GM18517 (cell line): ENCODE results near the gene FADS3.

Experiments
- ATAC-seq: cut with Tn5 transposase; IDR thresholded peaks from one replicate; pipeline ENCODE4 v1.9.1; 2021; ENCODE audit warnings: mild to moderate bottlenecking, moderate library complexity; ENCODE audit not compliant: unreplicated experiment

Gene FADS3

DNA sequence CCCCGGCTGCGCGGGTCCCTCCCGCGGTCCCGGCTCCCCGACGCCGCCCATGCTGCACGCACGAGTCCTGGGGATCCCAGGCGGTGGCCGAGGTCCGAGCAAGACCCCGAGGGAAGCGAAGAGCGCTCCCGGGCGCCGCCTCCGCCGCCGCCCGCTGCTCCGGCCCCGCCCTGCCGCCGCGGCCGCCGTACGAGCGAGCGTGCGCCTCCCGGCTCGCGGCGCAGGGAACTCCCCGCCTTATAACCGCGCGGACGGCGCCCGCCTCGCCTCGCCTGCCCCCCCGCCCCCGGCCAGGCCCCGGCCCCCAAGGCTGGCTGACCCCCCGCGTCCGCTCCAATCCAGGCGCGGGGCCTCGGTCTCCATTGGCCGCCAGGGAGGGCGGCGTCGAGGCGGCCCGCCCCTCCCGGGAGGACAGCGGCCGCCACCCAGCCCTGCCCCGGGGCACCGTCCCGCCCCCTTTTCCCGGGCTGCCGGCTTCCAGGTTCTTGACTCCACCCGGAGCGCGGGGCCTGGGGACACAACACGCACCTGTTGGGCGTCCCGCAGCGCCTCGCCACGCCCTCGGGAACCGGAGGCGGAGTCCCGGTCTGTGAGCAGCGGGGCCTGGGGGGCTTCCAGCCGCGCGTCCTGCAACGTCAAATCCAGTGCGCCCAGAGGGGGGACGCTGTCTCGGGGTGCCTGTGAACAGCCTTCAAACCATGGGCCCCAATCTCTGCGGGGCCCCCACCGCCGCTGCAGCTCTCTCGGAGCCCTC lies at the start of gene FADS3:
FADS3 (minus strand) TSS at position 215 of the 754 bp plus-strand sequence; CDS start at position 51, 164 bp downstream.
- ATAC-seq = no peak

GRCh38 chr11:61940466-61940865 lies 49.1 kb upstream of the FADS3 start:
- ATAC-seq = no peak

GRCh38 chr11:61935861-61936260 lies 44.5 kb upstream of the FADS3 start:
- no peak for ATAC-seq

- ATAC-seq = no peak
Observed at GRCh38 chr11:61930933-61931332, 39.6 kb upstream of the FADS3 start.

GRCh38 chr11:61928606-61929005 lies 37.3 kb upstream of the FADS3 start:
- no peak for ATAC-seq

- ATAC-seq = no peak
Observed at GRCh38 chr11:61927501-61927900, 36.2 kb upstream of the FADS3 start.

- no peak for ATAC-seq
Observed at GRCh38 chr11:61926235-61926634, 34.9 kb upstream of the FADS3 start.

- ATAC-seq = no peak
Observed at GRCh38 chr11:61925736-61926135, 34.4 kb upstream of the FADS3 start.

DNA sequence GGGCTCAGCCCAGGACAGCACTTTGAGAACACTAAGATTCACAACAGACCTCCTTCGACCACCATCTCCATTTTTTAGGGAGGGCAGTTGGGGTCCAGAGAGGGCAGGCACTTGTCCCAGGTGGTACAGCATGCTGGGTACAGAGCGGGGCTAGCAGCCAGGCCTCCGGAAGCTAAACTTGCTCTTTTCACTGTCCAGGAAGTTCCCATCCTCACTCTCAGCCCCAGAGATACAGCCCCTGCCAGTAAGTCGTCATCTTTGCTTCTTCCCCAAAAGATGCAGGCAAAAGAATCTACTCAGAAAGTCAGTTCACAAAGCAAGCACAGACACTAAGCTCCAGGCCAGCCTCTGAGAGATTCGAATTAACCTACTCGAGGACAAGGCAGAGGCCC lies 32.7 kb upstream of the FADS3 start:
- no peak for ATAC-seq

DNA sequence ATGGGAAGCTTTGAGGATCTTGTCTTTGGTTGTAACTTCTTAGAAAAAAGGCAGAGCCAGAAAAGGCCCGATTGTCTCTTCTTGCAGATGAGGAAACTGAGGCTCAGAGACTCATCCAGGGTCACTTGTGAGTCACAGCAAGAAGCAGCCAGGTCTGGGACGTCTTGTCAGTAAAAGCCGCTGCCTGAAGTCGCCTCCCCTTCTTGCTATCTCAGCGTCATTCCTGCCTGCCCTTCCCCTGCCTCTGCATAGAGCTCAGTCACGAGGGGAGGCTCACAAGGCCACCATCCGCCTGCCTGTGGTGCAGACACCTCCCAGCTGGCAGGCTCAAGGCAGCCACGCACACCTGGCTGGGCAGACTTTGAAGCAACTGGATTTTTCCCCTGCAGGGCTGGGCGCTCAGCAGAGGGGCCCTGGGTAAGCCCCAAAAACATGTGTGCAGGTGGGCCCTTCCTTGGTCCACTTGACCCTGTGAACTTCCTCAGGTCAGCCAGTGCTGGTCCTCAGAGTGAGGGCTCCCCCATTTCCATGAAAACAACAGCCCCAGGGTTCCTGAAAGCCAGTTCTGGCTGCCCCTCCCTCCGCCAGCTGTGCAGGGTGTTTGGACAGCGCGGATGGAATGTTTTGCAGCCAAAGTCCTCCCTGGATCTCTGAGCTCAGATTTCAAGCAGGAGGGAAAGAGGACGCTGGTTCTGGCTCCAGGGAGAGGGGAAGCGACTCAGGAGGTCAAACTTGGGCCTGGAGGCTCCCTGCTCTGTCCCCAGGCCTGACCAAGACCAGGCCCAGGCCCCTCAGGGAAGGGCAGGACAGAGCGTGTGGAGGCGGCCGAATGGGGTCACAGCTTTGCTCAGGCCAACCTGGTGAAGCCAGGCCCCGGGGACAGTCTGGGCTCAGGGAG lies 32.1 kb upstream of the FADS3 start:
- ATAC-seq = no peak

DNA sequence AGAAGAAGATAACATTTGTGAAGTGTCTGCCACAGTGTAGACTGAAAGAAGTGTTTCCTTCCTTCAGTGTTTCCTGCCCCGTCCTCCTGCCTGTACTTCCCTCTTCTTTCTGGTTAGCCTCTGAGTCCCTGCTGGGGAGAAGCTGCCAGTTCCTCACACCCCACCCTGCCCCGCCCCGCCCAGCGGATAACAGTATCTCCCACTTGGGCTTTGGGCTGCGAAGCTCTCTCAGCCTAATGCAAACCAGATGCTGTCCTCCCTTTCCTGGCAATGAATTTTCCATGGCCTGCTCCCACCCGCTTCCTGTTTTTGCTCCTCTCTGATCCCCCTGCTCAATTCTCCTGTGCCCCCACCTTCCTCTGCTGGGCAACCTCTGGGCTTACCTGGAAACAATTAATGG lies 31.2 kb upstream of the FADS3 start:
- no peak for ATAC-seq

DNA sequence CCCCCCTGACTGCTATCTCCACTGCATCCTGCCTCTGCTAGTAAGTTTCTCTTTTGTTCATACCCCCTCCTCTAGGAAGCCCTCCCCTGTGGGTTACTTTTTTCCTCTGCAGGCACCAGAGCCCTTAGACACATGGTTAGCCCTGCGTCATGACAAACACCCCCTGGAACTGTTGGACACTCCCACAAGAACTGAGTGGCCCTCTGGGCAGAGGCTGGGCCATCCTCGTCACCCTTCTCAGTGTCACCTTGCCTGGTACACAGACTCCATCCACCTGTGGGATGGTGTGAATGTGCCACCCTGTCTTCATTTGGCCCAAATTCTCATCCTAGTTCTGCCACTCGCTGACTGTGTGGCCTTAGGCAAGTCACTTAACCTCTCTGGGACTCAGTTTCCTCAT lies 30.1 kb upstream of the FADS3 start:
- ATAC-seq = no peak

GRCh38 chr11:61919705-61920631 lies 28.6 kb upstream of the FADS3 start:
- ATAC-seq = no peak

GRCh38 chr11:61918938-61919704 lies 27.8 kb upstream of the FADS3 start:
- ATAC-seq = no peak

- no peak for ATAC-seq
Observed at GRCh38 chr11:61918251-61918937, 27.0 kb upstream of the FADS3 start.

DNA sequence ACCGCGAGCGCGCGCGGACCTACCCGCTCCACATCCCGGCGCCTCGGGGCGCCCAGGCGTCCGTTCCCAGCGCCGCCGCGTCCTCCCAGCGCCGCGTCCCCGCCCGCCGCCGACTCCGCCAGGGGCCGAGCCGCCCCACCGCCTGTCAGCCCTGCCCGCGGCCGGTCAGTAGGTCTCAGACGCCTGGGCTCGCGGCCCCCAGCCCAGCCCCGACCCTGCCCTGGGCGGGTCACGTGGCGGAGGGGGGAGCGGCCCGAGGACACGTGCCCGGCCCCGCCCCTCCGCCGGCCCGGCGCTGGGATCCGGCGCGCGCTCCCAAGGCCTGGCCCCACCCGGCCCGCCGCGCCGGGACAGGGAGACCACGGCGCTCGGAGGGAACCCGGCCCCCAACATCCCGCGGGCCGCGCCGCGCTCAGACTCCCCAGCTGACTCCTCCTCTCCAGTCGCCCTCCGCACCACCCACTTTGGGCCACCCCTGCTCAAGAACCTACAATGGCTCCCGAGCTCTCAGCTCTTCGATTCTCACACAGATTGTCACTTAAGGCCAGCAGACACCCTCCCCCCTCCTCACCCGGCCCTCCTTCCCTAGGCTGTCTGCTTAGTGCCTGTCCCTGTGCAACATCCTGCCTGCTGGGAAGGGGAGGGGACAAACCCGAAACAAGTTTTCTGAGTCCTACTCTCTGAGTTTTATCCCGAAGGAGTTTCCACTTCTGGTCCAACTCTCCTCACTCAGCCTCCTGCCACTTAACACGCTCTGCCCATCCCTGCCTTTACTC lies 26.2 kb upstream of the FADS3 start, which contains the start of gene RAB3IL1:
RAB3IL1 (minus strand) TSS at position 233 of the 776 bp plus-strand sequence; CDS start at position 34, 199 bp downstream.
- ATAC-seq = no peak

- no peak for ATAC-seq
Observed at GRCh38 chr11:61916737-61917333, 25.5 kb upstream of the FADS3 start.

DNA sequence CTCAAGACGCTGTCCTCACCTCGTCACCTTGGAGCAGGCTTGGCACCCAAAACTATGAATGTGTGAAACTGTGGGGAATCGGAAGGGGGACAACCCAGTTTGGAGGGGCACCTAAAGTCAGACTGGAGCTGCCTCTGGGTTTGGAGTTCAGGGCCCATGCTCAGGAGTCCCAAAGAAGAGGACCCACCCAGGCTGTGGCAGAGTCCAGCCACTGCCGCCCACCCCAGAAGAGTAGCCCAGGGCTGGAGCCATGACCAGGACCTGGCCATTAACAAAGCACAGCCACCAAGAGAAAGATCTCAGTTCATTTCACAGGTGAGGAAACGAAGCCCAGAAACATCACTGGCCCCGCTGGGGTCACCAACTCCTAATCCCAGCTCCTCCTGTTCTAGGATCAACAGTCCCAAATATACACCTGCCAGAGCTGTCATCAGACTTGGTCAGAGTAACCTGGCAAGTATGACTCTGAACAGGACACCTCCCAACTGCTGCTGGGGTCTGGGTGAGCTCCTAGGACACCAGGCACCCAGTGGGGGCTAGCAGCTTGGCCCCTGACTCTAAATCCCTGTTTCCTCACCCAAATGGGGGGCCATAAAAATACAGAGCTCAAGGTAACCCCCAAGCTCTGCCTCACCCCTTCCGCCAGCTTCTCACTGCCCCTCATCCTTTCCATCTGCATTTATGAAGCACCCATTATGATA lies 23.3 kb upstream of the FADS3 start:
- ATAC-seq = no peak
